RPMI8226 (cell line): ENCODE results near the gene FAM168B.

Source experiments
- DNase-seq: peaks from one replicate; pipeline ENCODE4 v3.0.0-alpha.2; 2015

The FAM168B gene

GRCh38 chr2:131054488-131054887 lies 38.8 kb downstream of the FAM168B start:
- no peak for DNase-seq

- no peak for DNase-seq
Observed at GRCh38 chr2:131052741-131053263, 40.5 kb downstream of the FAM168B start.

- no peak for DNase-seq
Observed at GRCh38 chr2:131050896-131051295, 42.4 kb downstream of the FAM168B start.

- no peak for DNase-seq
Observed at GRCh38 chr2:131049150-131049718, 44.0 kb downstream of the FAM168B start.

- DNase-seq: no peak
Observed at GRCh38 chr2:131048641-131049040, 44.6 kb downstream of the FAM168B start.

GRCh38 chr2:131047920-131048560 lies 45.2 kb downstream of the FAM168B start:
- DNase-seq: no peak

GRCh38 chr2:131046918-131047652 lies 46.2 kb downstream of the FAM168B start:
- no peak for DNase-seq

GRCh38 chr2:131046028-131046917 lies 47.0 kb downstream of the FAM168B start:
- DNase-seq: no peak

GRCh38 chr2:131045286-131046027 lies 47.8 kb downstream of the FAM168B start:
- DNase-seq: no peak

- DNase-seq: no peak
Observed at GRCh38 chr2:131044757-131045150, 48.5 kb downstream of the FAM168B start.

- no peak for DNase-seq
Observed at GRCh38 chr2:131044075-131044756, 49.0 kb downstream of the FAM168B start.

GRCh38 chr2:131043199-131044074 lies 49.8 kb downstream of the FAM168B start:
- no peak for DNase-seq

GRCh38 chr2:131042148-131042775 lies 51.0 kb downstream of the FAM168B start:
- no peak for DNase-seq

- DNase-seq: no peak
Observed at GRCh38 chr2:131041402-131042147, 51.7 kb downstream of the FAM168B start.

- no peak for DNase-seq
Observed at GRCh38 chr2:131040661-131041401, 52.4 kb downstream of the FAM168B start.

GRCh38 chr2:131039908-131040660 lies 53.2 kb downstream of the FAM168B start:
- DNase-seq: no peak

- no peak for DNase-seq
Observed at GRCh38 chr2:131039535-131039907, 53.7 kb downstream of the FAM168B start.

GRCh38 chr2:131039101-131039440 lies 54.2 kb downstream of the FAM168B start:
- no peak for DNase-seq
